ENCODE measurements around the gene FAM200A.
A peak's percentile ranks its signal among the peaks of the same experiment; 100 is the strongest.
"Not testable (repeated sequence)": the region's sequence is repeated elsewhere in the genome, so short reads cannot be mapped to it uniquely, and the experiment has no call there.

FAM200A gene

GRCh38 chr7:99579956-99580777 lies 28.3 kb upstream of the FAM200A start:
- DNase-seq (ENCODE audit: insufficient read length, low spot score), result no peak
- FAIRE-seq, result no peak
- TF ChIP-seq CTCF (IDR thresholded peaks at IDR 0.05; ENCODE audit: insufficient read depth, missing control alignments), result peak; percentile 55

- DNase-seq (ENCODE audit: insufficient read length, low spot score), result no peak
- no peak for FAIRE-seq
- TF ChIP-seq CTCF (IDR thresholded peaks at IDR 0.05; ENCODE audit: insufficient read depth, missing control alignments), result no peak
Observed at GRCh38 chr7:99579281-99579955, 27.5 kb upstream of the FAM200A start.

GRCh38 chr7:99576251-99576650 lies 24.3 kb upstream of the FAM200A start:
- FAIRE-seq (no peak), DNase-seq (ENCODE audit: insufficient read length, low spot score) (no peak)
- TF ChIP-seq CTCF (IDR thresholded peaks at IDR 0.05; ENCODE audit: insufficient read depth, missing control alignments), result no peak

GRCh38 chr7:99573257-99573656 lies 21.3 kb upstream of the FAM200A start:
- DNase-seq (ENCODE audit: insufficient read length, low spot score) (no peak), FAIRE-seq (no peak)
- no peak for TF ChIP-seq CTCF (IDR thresholded peaks at IDR 0.05; ENCODE audit: insufficient read depth, missing control alignments)

- FAIRE-seq, result no peak
- no peak for DNase-seq (ENCODE audit: insufficient read length, low spot score)
- no peak for TF ChIP-seq CTCF (IDR thresholded peaks at IDR 0.05; ENCODE audit: insufficient read depth, missing control alignments)
Observed at GRCh38 chr7:99571768-99572167, 19.9 kb upstream of the FAM200A start.

GRCh38 chr7:99568770-99569169 lies 16.9 kb upstream of the FAM200A start:
- not testable (repeated sequence) for FAIRE-seq; DNase-seq (ENCODE audit: insufficient read length, low spot score)

- DNase-seq (ENCODE audit: insufficient read length, low spot score) (no peak), FAIRE-seq (no peak)
- TF ChIP-seq CTCF (IDR thresholded peaks at IDR 0.05; ENCODE audit: insufficient read depth, missing control alignments), result no peak
Observed at GRCh38 chr7:99563650-99564049, 11.7 kb upstream of the FAM200A start.
